ENCODE measurements around the gene URAD.

Gene URAD

DNA sequence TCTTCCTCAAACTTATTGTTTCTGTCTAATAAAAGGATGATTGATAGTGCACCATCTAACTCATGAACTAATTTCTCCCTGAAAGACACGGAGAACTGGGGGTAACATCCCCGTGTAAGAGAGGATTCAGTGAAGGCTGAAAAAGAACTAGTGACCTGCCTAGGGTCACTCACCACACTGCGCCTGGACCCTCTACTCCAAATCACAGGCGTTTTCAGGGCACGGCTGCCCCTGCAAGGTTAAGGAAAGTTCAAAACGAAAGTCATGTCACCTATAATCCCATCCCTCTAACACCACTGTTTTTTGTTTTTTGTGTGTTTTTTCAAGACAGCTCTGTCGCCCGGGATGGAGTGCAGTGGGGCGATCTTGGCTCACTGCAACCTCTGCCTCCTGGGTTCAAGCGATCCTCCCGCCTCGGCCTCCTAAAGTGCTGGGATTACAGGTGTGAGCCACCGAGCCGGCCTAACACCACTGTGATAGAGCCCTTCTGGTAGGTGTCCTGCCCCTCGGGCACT is 8.7 kb downstream of the URAD start:
- TF ChIP-seq, protein P1, sequence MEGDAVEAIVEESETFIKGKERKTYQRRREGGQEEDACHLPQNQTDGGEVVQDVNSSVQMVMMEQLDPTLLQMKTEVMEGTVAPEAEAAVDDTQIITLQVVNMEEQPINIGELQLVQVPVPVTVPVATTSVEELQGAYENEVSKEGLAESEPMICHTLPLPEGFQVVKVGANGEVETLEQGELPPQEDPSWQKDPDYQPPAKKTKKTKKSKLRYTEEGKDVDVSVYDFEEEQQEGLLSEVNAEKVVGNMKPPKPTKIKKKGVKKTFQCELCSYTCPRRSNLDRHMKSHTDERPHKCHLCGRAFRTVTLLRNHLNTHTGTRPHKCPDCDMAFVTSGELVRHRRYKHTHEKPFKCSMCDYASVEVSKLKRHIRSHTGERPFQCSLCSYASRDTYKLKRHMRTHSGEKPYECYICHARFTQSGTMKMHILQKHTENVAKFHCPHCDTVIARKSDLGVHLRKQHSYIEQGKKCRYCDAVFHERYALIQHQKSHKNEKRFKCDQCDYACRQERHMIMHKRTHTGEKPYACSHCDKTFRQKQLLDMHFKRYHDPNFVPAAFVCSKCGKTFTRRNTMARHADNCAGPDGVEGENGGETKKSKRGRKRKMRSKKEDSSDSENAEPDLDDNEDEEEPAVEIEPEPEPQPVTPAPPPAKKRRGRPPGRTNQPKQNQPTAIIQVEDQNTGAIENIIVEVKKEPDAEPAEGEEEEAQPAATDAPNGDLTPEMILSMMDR (IDR thresholded peaks at IDR 0.05; ENCODE audit: insufficient read depth, missing control alignments) = no peak
- no peak for DNase-seq (ENCODE audit: insufficient read length, low spot score)
- FAIRE-seq = no peak

DNA sequence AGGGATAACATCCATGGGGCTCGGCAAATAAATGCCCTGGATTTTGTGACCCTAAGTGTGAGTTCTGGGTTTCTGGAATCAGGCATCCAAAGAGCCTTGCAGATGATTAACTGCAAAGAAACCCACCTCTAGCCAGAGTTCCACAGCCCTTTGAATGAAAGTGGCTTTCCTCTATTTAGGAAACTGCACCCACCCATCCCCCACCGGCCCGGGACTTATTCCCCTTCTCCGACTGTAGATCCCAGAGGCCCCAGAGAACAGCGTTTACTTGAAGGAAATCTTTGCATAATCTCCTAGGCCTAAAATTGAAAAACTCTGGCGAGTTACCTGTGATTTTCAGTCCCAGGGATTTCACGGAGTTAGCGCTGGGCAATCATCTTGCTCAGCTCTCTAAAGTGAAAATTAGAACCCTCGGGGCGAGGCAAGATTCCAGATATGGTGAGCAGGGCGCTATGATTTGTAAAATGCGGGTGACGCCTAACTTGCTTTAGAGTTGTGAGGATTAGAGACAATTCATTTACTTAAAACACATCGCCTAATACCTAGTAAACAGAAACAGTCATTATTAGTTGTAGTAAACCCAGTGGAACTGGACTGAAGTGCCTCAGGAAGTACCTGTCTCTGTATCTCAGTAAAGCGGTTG is 9.4 kb downstream of the URAD start:
- DNase-seq (ENCODE audit: insufficient read length, low spot score) (no peak), FAIRE-seq (no peak)
- TF ChIP-seq, protein P1 (IDR thresholded peaks at IDR 0.05; ENCODE audit: insufficient read depth, missing control alignments) = no peak

DNA sequence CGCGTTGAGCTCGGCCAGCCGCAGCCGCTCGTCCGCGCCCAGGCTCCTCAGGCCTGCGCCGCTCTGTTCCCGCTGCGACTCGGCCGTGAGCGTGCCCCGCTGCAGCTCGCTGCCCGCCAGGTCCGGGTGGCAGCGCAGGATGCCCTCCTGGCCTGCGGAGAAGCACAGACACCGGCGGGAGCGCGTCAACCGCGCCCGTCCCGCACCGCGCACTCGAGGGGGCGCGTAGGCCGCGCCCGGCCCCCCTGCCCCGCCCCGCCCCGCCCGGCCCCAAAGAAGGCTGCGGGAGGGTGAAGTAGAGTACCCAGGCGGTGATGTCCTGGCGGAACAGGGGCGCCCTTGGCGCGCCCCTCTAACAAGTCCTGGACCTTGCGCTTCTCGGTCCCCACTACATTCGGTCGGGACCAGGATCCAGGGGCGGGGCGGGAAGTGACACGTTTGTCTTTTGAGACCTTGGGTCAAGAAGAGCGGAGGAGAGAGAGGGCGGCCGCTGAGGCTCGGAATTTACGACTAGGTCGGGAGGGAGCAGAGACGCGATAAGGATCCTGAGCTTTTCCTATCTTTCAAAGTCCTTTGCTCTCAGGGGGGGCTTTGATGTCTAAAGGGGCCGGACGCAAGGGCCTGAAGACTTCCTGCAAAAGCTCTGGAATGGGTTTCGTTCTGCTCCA is 10.1 kb downstream of the URAD start:
- DNase-seq (ENCODE audit: insufficient read length, low spot score) (no peak), FAIRE-seq (no peak)
- TF ChIP-seq, protein P1 (IDR thresholded peaks at IDR 0.05; ENCODE audit: insufficient read depth, missing control alignments) = no peak

DNA sequence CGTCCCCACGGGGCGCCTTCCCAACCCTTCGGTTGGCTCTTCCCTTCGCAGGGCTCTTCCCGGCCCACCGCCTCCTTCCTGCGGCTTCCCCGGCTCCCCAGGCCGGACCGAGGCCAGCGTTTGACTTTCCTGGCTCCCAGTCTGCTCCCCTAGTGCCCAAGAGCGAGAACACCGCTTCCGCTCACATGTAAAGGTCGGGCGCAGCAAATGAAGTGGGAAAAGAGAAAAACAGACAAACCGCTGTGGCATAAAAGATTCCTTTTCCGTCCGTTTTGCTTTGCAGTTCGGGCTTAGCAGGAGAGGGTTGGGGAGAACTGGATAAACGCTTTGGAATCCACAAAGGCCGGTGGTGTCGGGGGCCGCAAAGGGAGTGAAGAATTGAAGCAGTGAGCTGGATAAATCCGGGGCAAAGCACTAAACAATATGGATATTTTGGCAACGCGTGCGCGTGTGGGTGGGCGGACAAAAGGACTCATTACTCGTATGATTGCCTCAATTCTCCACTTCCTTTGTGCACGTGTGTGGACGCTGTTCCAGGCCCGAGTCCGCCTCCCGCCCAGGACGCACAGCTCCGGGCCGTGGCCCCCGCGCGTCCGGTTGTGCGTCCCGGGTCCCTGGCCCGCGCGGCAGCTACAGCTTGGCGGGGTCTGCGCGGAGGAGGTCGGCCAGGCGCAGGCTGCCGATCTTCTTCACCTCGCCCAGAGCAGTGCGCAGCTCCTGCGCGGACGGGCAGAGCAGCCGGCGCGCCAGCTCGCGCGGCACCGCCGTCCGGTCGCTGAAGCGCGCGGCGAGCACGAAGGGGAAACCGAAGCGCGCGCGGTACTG is 10.8 kb downstream of the URAD start:
- no peak for FAIRE-seq

DNA sequence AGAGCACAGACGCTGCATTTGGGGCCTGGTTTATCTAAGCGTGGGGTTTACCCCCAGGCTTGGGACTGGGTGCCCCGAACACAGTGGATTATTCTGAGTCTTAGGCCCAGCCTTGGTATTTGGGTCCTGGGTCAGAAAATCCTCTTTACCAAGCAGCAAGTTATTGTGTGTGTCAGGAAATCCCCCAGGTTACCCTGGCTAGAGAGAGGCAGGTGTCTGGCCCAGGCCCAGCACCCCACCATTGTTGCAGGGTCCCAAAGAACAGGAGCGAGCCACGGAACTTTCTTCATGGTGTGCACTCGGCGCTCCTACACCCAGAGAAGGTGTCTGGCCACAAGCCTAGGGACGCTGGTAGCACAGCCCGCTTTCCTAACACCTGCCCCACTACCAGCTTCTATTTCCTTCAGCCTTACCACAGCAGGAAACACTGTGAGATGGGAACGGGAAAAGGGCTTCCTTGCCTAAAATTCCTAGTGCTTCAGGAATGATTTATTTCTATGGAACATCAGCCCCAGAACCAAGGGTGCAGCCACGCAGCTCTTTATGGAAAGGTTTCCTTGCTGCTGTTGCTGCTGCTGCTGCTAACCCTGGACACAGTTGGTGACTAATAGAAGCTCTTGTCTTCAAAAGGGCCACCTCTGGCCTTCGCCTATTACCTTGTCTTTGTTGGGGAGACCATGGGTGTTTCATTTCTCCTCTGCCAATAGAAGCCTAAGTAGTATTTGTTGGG is 12.0 kb downstream of the URAD start:
- DNase-seq (ENCODE audit: insufficient read length, low spot score) = no peak
- TF ChIP-seq, protein P1 (IDR thresholded peaks at IDR 0.05; ENCODE audit: insufficient read depth, missing control alignments) = no peak
- FAIRE-seq = no peak

More for the DNA sequence above, 10.8 kb downstream of the URAD start:
- DNase-seq (ENCODE audit: insufficient read length, low spot score) = no peak
- TF ChIP-seq, protein P1 (IDR thresholded peaks at IDR 0.05; ENCODE audit: insufficient read depth, missing control alignments) = no peak

DNA sequence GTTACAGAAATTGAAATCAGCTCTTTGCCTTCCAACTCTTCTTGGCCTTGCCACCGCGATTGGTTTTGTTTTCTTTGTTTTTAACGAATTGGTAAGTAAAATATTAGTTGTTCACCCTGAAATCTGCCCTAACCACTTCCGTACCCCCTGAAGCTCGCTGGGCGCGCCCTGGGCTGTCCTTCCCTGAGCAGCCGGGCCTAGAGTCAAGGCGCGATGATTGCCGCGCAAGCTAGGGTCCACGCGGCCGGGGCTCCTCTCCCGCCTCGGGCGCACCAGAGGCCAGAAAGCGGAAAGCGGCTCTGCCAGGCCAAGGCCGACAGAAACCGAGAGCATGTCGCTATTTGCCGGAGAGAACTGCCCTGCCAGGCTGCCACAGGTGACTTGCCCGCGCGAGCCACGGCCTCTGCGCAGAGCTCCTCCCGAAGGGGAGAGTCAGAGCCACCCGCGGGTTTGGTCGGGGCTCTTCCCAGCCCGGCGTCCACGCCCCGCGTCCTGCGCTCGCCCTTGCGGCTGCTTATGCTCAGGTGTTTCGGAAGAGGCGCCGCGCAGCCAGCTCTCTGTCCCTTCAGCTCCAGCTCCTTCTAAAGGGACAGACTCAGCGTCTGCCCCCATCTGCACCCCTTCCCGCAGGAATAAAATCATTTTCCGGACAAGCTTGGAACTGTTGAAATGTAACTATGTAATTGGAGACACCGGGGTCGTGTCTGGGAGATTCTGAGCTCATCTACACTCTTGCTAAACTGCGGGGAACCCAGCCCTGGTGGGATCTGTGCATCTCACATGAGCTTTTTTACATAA is 12.7 kb downstream of the URAD start:
- FAIRE-seq (no peak), DNase-seq (ENCODE audit: insufficient read length, low spot score) (no peak)
- TF ChIP-seq, protein P1 (IDR thresholded peaks at IDR 0.05; ENCODE audit: insufficient read depth, missing control alignments) = no peak
